WTC11 (cell line): ENCODE measurements around the gene ACSBG1. TPM values are rescaled to one million over a fixed set of nuclear protein-coding genes. Genes with fewer than 3 reads are reported as not detected.

Source experiments
- ATAC-seq: fragments of 200-7000 bp; cut with Tn5 transposase; 2 replicates; pipeline ENCODE4 v1.10.0; 2021; ENCODE audit warnings: mild to moderate bottlenecking, moderate library complexity
- CTCF ChIA-PET: fragments of 300-600 bp; sonication (Branson Sonifier 250); formaldehyde crosslinking; loops from one replicate; lab custom pipeline; 2021; ENCODE audit warnings: antibody characterized with exemption; lab: Charles Lee
- POLR2A ChIA-PET: fragments of 350-600 bp; sonication (Branson Sonifier 250); formaldehyde crosslinking; loops from one replicate; lab custom pipeline; 2021; ENCODE audit warnings: antibody characterized with exemption; lab: Charles Lee
- DNase-seq: peaks from one replicate; pipeline ENCODE4 v3.0.0; 2021; ENCODE audit warnings: low spot score
- H3K27ac Mint-ChIP-seq: 2 replicates; pipeline ENCODE4 v1.8.0; 2021; ENCODE audit warnings: mixed read lengths
- H3K27me3 Mint-ChIP-seq: 2 replicates; pipeline ENCODE4 v1.8.0; 2021; ENCODE audit warnings: low read depth, mild to moderate bottlenecking, moderate library complexity, mixed read lengths
- H3K36me3 Mint-ChIP-seq: 2 replicates; pipeline ENCODE4 v1.8.0; 2021; ENCODE audit warnings: mixed read lengths
- H3K4me1 Mint-ChIP-seq: 2 replicates; pipeline ENCODE4 v1.8.0; 2022; ENCODE audit warnings: mixed read lengths
- H3K4me3 Mint-ChIP-seq: 2 replicates; pipeline ENCODE4 v1.8.0; 2021; ENCODE audit warnings: mild to moderate bottlenecking, moderate library complexity, mixed read lengths
- H3K9me3 Mint-ChIP-seq: 2 replicates; pipeline ENCODE4 v1.8.0; 2021; ENCODE audit warnings: mixed read lengths
- CREB1 ChIP-seq: sonication (generic); formaldehyde crosslinking; IDR thresholded peaks from 2 replicates; pipeline ENCODE4 v1.8.0; 2023; ENCODE audit warnings: mild to moderate bottlenecking, missing genetic modification reagents
- CREM ChIP-seq: sonication (generic); formaldehyde crosslinking; IDR thresholded peaks from 2 replicates; pipeline ENCODE4 v1.8.1; 2022; ENCODE audit warnings: mild to moderate bottlenecking, missing genetic modification reagents, moderate library complexity
- ELF4 ChIP-seq: sonication (generic); formaldehyde crosslinking; IDR thresholded peaks from 2 replicates; pipeline ENCODE4 v1.8.1; 2022; ENCODE audit warnings: low read depth, mild to moderate bottlenecking, moderate library complexity, missing genetic modification reagents
- ETV6 ChIP-seq: sonication (generic); formaldehyde crosslinking; IDR thresholded peaks from 2 replicates; pipeline ENCODE4 v1.8.1; 2022; ENCODE audit warnings: mild to moderate bottlenecking, missing genetic modification reagents
- JUN ChIP-seq: sonication (generic); formaldehyde crosslinking; IDR thresholded peaks from 2 replicates; pipeline ENCODE4 v1.8.0; 2023; ENCODE audit warnings: mild to moderate bottlenecking, missing genetic modification reagents
- MXD4 ChIP-seq: fragments of 250-450 bp; sonication (Bioruptor Pico); IDR thresholded peaks from 2 replicates; pipeline ENCODE4 v1.8.0; 2021; ENCODE audit warnings: mild to moderate bottlenecking, moderate library complexity, borderline replicate concordance
- NFYB ChIP-seq: sonication (generic); formaldehyde crosslinking; conservative IDR thresholded peaks from 2 replicates; pipeline ENCODE4 v1.8.0; 2022; ENCODE audit warnings: low read depth, missing genetic modification reagents
- ZNF121 ChIP-seq: sonication (generic); formaldehyde crosslinking; IDR thresholded peaks from 2 replicates; pipeline ENCODE4 v1.8.0; 2023; ENCODE audit warnings: missing genetic modification reagents
- ZNF263 ChIP-seq: sonication (generic); formaldehyde crosslinking; IDR thresholded peaks from 2 replicates; pipeline ENCODE4 v1.8.1; 2022; ENCODE audit warnings: low read depth, mild to moderate bottlenecking, moderate library complexity, missing genetic modification reagents
- ZNF416 ChIP-seq: fragments of 250-450 bp; sonication (Bioruptor Pico); IDR thresholded peaks from 2 replicates; pipeline ENCODE4 v1.9.0; 2021; ENCODE audit warnings: mild to moderate bottlenecking, inconsistent platforms
- ZNF671 ChIP-seq: fragments of 250-450 bp; sonication (Bioruptor Pico); IDR thresholded peaks from 2 replicates; pipeline ENCODE4 v1.8.0; 2021; ENCODE audit warnings: mild to moderate bottlenecking
- total RNA-seq: library from RNA; stranded (reverse); gene quantifications from 3 replicates; pipeline ENCODE4 v1.2.3, GENCODE V29; 2021
- TF ChIP-seq, protein P1 (sequence below): sonication (generic); formaldehyde crosslinking; IDR thresholded peaks from 2 replicates; pipeline ENCODE4 v1.8.1; 2023; ENCODE audit warnings: mild to moderate bottlenecking, moderate library complexity, missing genetic modification reagents
- TF ChIP-seq, protein P2 (sequence below): sonication (generic); formaldehyde crosslinking; IDR thresholded peaks from 2 replicates; pipeline ENCODE4 v1.8.0; 2022; ENCODE audit warnings: mild to moderate bottlenecking, missing genetic modification reagents
- TF ChIP-seq, protein P3 (sequence below): sonication (generic); formaldehyde crosslinking; IDR thresholded peaks from 2 replicates; pipeline ENCODE4 v1.8.0; 2022; ENCODE audit warnings: mild to moderate bottlenecking, missing genetic modification reagents
- TF ChIP-seq, protein P4 (sequence below): sonication (generic); formaldehyde crosslinking; IDR thresholded peaks from 2 replicates; pipeline ENCODE4 v1.8.1; 2022; ENCODE audit warnings: mild to moderate bottlenecking, missing genetic modification reagents, moderate library complexity, borderline replicate concordance
- TF ChIP-seq, protein P5 (sequence below): sonication (generic); formaldehyde crosslinking; IDR thresholded peaks from 2 replicates; pipeline ENCODE4 v1.8.1; 2023; ENCODE audit warnings: mild to moderate bottlenecking, missing genetic modification reagents, moderate library complexity
- TF ChIP-seq, protein P6 (sequence below): fragments of 200-600 bp; IDR thresholded peaks from 2 replicates; pipeline ENCODE4 v1.8.0; 2022; ENCODE audit warnings: antibody characterized with exemption
- TF ChIP-seq, protein P7 (sequence below): sonication (generic); formaldehyde crosslinking; IDR thresholded peaks from 2 replicates; pipeline ENCODE4 v1.8.1; 2023; ENCODE audit warnings: mild to moderate bottlenecking, missing genetic modification reagents, borderline replicate concordance
- TF ChIP-seq, protein P8 (sequence below): sonication (generic); formaldehyde crosslinking; IDR thresholded peaks from 2 replicates; pipeline ENCODE4 v1.8.0; 2023; ENCODE audit warnings: missing genetic modification reagents
- TF ChIP-seq, protein P9 (sequence below): sonication (generic); formaldehyde crosslinking; IDR thresholded peaks from 2 replicates; pipeline ENCODE4 v1.8.0; 2023; ENCODE audit warnings: mild to moderate bottlenecking, missing genetic modification reagents

The ACSBG1 gene
- total RNA-seq, 1 experiment from 2014 or later: 5.8 TPM

DNA sequence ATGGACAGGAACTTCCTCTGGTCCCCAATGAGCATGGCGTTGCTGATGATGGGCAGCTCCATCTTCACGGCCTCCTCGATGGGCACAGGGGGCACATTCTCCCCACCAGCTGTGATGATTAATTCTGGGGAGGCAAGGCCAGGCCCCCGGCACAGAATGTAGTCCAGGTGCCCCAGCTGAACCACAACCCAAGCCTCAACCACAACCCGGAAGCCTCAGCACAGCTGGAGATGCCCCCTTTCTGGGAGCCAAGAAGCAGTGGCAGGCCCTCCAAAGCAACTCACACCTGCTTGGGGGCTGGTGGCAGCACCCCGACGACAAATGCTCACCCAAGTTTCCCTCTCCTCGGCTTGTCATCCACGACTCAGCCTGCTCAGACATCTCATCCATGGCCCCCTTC, 60.0 kb downstream of the ACSBG1 start (continued):
- TF ChIP-seq, protein P1, sequence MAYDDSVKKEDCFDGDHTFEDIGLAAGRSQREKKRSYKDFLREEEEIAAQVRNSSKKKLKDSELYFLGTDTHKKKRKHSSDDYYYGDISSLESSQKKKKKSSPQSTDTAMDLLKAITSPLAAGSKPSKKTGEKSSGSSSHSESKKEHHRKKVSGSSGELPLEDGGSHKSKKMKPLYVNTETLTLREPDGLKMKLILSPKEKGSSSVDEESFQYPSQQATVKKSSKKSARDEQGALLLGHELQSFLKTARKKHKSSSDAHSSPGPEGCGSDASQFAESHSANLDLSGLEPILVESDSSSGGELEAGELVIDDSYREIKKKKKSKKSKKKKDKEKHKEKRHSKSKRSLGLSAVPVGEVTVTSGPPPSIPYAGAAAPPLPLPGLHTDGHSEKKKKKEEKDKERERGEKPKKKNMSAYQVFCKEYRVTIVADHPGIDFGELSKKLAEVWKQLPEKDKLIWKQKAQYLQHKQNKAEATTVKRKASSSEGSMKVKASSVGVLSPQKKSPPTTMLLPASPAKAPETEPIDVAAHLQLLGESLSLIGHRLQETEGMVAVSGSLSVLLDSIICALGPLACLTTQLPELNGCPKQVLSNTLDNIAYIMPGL: no peak
- TF ChIP-seq ELF4 (CRISPR knock-in tag) (no peak), CREM (CRISPR knock-in tag) (no peak)
- TF ChIP-seq, protein P2, sequence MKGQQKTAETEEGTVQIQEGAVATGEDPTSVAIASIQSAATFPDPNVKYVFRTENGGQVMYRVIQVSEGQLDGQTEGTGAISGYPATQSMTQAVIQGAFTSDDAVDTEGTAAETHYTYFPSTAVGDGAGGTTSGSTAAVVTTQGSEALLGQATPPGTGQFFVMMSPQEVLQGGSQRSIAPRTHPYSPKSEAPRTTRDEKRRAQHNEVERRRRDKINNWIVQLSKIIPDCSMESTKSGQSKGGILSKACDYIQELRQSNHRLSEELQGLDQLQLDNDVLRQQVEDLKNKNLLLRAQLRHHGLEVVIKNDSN (CRISPR knock-in tag): no peak

DNA sequence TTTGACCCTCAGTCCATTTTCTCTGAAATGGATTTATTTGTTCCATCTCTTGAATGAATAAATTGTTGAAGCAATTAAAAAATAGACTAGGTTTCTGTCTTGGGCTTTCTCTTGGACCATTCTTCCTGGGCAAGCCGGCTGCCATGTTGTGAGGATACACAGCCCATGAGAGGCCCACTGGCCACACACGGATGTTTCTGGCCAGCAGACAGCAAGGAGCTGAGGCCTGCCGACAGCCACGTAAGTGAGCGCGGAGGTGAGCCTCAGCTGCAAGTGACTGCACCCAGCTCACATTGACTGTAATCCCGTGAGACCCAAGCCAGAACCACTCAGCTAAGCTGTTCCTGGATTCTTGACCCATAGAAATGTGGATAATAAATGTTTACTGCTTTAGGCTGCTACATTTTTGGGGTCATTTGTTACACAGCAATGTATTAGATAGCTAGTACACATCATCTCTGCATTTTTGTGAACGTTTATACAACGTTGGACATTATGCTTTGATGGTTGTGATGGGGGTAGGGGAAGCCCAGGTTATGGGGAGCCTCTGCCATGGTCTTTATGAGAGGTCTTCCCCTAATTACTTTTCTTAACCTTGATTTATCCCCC, 62.4 kb downstream of the ACSBG1 start:
- Mint-ChIP-seq H3K4me3 (no peak overlapping the region), H3K36me3 (peaks cover 35% of the 10 kb centered on the region), H3K9me3 (no peaks in the 10 kb centered on the region), H3K27ac (no peak overlapping the region), H3K4me1 (no peaks in the 10 kb centered on the region), H3K27me3 (no peaks in the 10 kb centered on the region)
- CTCF ChIA-PET: interaction anchor here (0.5 to 2.7 kb wide), 3 partner anchors 24 to 239 kb away, joined by 3 to 11 read pairs (median 5); no protein-coding TSS in a partner anchor
- ATAC-seq (no peak), DNase-seq (no peak)
- POLR2A ChIA-PET: no interaction called here
- TF ChIP-seq CREB1 (no peak), ZNF263 (CRISPR knock-in tag) (no peak), ZNF671 (CRISPR knock-in tag) (no peak), ETV6 (CRISPR knock-in tag) (no peak), ZNF121 (CRISPR knock-in tag) (no peak), JUN (CRISPR knock-in tag) (no peak), MXD4 (CRISPR knock-in tag) (no peak), ZNF416 (no peak), NFYB (CRISPR knock-in tag) (no peak)
- TF ChIP-seq, protein P3, sequence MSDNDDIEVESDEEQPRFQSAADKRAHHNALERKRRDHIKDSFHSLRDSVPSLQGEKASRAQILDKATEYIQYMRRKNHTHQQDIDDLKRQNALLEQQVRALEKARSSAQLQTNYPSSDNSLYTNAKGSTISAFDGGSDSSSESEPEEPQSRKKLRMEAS (CRISPR knock-in tag): no peak
- TF ChIP-seq, protein P4, sequence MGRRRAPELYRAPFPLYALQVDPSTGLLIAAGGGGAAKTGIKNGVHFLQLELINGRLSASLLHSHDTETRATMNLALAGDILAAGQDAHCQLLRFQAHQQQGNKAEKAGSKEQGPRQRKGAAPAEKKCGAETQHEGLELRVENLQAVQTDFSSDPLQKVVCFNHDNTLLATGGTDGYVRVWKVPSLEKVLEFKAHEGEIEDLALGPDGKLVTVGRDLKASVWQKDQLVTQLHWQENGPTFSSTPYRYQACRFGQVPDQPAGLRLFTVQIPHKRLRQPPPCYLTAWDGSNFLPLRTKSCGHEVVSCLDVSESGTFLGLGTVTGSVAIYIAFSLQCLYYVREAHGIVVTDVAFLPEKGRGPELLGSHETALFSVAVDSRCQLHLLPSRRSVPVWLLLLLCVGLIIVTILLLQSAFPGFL (CRISPR knock-in tag): no peak
- TF ChIP-seq, protein P5, sequence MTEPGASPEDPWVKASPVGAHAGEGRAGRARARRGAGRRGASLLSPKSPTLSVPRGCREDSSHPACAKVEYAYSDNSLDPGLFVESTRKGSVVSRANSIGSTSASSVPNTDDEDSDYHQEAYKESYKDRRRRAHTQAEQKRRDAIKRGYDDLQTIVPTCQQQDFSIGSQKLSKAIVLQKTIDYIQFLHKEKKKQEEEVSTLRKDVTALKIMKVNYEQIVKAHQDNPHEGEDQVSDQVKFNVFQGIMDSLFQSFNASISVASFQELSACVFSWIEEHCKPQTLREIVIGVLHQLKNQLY (CRISPR knock-in tag): no peak
- TF ChIP-seq, protein P6, sequence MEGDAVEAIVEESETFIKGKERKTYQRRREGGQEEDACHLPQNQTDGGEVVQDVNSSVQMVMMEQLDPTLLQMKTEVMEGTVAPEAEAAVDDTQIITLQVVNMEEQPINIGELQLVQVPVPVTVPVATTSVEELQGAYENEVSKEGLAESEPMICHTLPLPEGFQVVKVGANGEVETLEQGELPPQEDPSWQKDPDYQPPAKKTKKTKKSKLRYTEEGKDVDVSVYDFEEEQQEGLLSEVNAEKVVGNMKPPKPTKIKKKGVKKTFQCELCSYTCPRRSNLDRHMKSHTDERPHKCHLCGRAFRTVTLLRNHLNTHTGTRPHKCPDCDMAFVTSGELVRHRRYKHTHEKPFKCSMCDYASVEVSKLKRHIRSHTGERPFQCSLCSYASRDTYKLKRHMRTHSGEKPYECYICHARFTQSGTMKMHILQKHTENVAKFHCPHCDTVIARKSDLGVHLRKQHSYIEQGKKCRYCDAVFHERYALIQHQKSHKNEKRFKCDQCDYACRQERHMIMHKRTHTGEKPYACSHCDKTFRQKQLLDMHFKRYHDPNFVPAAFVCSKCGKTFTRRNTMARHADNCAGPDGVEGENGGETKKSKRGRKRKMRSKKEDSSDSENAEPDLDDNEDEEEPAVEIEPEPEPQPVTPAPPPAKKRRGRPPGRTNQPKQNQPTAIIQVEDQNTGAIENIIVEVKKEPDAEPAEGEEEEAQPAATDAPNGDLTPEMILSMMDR: no peak
- TF ChIP-seq, protein P7, sequence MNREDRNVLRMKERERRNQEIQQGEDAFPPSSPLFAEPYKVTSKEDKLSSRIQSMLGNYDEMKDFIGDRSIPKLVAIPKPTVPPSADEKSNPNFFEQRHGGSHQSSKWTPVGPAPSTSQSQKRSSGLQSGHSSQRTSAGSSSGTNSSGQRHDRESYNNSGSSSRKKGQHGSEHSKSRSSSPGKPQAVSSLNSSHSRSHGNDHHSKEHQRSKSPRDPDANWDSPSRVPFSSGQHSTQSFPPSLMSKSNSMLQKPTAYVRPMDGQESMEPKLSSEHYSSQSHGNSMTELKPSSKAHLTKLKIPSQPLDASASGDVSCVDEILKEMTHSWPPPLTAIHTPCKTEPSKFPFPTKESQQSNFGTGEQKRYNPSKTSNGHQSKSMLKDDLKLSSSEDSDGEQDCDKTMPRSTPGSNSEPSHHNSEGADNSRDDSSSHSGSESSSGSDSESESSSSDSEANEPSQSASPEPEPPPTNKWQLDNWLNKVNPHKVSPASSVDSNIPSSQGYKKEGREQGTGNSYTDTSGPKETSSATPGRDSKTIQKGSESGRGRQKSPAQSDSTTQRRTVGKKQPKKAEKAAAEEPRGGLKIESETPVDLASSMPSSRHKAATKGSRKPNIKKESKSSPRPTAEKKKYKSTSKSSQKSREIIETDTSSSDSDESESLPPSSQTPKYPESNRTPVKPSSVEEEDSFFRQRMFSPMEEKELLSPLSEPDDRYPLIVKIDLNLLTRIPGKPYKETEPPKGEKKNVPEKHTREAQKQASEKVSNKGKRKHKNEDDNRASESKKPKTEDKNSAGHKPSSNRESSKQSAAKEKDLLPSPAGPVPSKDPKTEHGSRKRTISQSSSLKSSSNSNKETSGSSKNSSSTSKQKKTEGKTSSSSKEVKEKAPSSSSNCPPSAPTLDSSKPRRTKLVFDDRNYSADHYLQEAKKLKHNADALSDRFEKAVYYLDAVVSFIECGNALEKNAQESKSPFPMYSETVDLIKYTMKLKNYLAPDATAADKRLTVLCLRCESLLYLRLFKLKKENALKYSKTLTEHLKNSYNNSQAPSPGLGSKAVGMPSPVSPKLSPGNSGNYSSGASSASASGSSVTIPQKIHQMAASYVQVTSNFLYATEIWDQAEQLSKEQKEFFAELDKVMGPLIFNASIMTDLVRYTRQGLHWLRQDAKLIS (CRISPR knock-in tag): no peak
- TF ChIP-seq, protein P8, sequence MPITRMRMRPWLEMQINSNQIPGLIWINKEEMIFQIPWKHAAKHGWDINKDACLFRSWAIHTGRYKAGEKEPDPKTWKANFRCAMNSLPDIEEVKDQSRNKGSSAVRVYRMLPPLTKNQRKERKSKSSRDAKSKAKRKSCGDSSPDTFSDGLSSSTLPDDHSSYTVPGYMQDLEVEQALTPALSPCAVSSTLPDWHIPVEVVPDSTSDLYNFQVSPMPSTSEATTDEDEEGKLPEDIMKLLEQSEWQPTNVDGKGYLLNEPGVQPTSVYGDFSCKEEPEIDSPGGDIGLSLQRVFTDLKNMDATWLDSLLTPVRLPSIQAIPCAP: no peak
- TF ChIP-seq, protein P9, sequence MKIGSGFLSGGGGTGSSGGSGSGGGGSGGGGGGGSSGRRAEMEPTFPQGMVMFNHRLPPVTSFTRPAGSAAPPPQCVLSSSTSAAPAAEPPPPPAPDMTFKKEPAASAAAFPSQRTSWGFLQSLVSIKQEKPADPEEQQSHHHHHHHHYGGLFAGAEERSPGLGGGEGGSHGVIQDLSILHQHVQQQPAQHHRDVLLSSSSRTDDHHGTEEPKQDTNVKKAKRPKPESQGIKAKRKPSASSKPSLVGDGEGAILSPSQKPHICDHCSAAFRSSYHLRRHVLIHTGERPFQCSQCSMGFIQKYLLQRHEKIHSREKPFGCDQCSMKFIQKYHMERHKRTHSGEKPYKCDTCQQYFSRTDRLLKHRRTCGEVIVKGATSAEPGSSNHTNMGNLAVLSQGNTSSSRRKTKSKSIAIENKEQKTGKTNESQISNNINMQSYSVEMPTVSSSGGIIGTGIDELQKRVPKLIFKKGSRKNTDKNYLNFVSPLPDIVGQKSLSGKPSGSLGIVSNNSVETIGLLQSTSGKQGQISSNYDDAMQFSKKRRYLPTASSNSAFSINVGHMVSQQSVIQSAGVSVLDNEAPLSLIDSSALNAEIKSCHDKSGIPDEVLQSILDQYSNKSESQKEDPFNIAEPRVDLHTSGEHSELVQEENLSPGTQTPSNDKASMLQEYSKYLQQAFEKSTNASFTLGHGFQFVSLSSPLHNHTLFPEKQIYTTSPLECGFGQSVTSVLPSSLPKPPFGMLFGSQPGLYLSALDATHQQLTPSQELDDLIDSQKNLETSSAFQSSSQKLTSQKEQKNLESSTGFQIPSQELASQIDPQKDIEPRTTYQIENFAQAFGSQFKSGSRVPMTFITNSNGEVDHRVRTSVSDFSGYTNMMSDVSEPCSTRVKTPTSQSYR (CRISPR knock-in tag): no peak
